Mucosa of stomach (tissue), 1 donor: ENCODE measurements around the gene DYSF.
"Not testable (repeated sequence)": the region's sequence is repeated elsewhere in the genome, so short reads cannot be mapped to it uniquely, and the experiment has no call there.

ENCODE experiments used
- H3K27me3 ChIP-seq: one replicate; pipeline ENCODE4 v1.7.0; 2013; ENCODE audit warnings: mild to moderate bottlenecking, low read length; ENCODE audit not compliant: control insufficient read depth, insufficient read depth
- H3K36me3 ChIP-seq: one replicate; pipeline ENCODE4 v1.7.0; 2013; ENCODE audit warnings: low read length; ENCODE audit not compliant: control insufficient read depth, insufficient read depth
- H3K4me1 ChIP-seq: one replicate; pipeline ENCODE4 v1.7.0; 2013; ENCODE audit warnings: mild to moderate bottlenecking, low read length; ENCODE audit not compliant: control insufficient read depth, insufficient read depth
- H3K4me3 ChIP-seq: one replicate; pipeline ENCODE4 v1.7.0; 2013; ENCODE audit warnings: low read length
- H3K9ac ChIP-seq: one replicate; pipeline ENCODE4 v1.7.0; 2013; ENCODE audit warnings: mild to moderate bottlenecking, low read length, moderate library complexity
- H3K9me3 ChIP-seq: one replicate; pipeline ENCODE4 v1.7.0; 2013; ENCODE audit warnings: mild to moderate bottlenecking, low read length, moderate library complexity; ENCODE audit not compliant: control insufficient read depth
- donor health status: Pancreatic carcinoma.

DYSF gene

GRCh38 chr2:71647356-71647755, 194.0 kb downstream of the DYSF start:
- H3K36me3 ChIP-seq, result no peaks in the 10 kb centered on the region
- H3K9ac ChIP-seq, result no peak overlapping the region
- no peak overlapping the region for H3K4me3 ChIP-seq
- no peaks in the 10 kb centered on the region for H3K9me3 ChIP-seq
- H3K27me3 ChIP-seq, result no peaks in the 10 kb centered on the region
- H3K4me1 ChIP-seq, result no peaks in the 10 kb centered on the region

- Histone ChIP-seq H3K9me3 (no peaks in the 10 kb centered on the region), H3K4me1 (no peaks in the 10 kb centered on the region), H3K4me3 (no peak overlapping the region), H3K27me3 (no peaks in the 10 kb centered on the region), H3K36me3 (no peaks in the 10 kb centered on the region), H3K9ac (no peak overlapping the region)
Observed at GRCh38 chr2:71655498-71655897, 202.1 kb downstream of the DYSF start.

DNA sequence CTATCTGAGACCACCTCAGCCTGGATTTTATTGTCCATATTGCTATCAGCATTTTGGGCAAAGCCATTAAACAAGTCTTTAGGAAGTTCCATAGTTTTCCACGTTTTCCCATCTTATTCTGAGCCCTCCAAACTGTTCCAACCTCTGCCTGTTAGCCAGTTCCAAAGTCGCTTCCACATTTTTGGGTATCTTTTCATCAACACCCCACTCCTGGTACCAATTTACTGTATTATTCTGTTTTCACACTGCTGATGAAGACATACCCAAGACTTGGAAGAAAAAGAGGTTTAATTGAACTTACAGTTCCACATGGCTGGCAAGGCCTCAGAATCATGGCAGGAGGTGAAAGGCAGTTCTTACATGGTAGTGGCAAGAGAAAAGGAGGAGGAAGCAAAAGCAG, 204.9 kb downstream of the DYSF start:
- not testable (repeated sequence) for H3K4me3 ChIP-seq, H3K9me3 ChIP-seq, H3K36me3 ChIP-seq, H3K27me3 ChIP-seq, H3K4me1 ChIP-seq, H3K9ac ChIP-seq

- H3K27me3 ChIP-seq, result no peaks in the 10 kb centered on the region
- no peak overlapping the region for H3K4me3 ChIP-seq
- H3K9ac ChIP-seq, result no peak overlapping the region
- no peaks in the 10 kb centered on the region for H3K9me3 ChIP-seq
- H3K36me3 ChIP-seq, result no peaks in the 10 kb centered on the region
- H3K4me1 ChIP-seq, result no peaks in the 10 kb centered on the region
Observed at GRCh38 chr2:71658771-71659170, 205.4 kb downstream of the DYSF start.

- Histone ChIP-seq H3K4me3 (no peak overlapping the region), H3K36me3 (no peaks in the 10 kb centered on the region), H3K4me1 (no peaks in the 10 kb centered on the region), H3K9me3 (no peaks in the 10 kb centered on the region), H3K27me3 (no peaks in the 10 kb centered on the region), H3K9ac (no peak overlapping the region)
Observed at GRCh38 chr2:71659868-71660518, 206.6 kb downstream of the DYSF start.

- Histone ChIP-seq H3K4me1 (no peaks in the 10 kb centered on the region), H3K4me3 (no peak overlapping the region), H3K9me3 (no peaks in the 10 kb centered on the region), H3K27me3 (no peaks in the 10 kb centered on the region), H3K36me3 (no peaks in the 10 kb centered on the region), H3K9ac (no peak overlapping the region)
Observed at GRCh38 chr2:71661782-71662181, 208.4 kb downstream of the DYSF start.

DNA sequence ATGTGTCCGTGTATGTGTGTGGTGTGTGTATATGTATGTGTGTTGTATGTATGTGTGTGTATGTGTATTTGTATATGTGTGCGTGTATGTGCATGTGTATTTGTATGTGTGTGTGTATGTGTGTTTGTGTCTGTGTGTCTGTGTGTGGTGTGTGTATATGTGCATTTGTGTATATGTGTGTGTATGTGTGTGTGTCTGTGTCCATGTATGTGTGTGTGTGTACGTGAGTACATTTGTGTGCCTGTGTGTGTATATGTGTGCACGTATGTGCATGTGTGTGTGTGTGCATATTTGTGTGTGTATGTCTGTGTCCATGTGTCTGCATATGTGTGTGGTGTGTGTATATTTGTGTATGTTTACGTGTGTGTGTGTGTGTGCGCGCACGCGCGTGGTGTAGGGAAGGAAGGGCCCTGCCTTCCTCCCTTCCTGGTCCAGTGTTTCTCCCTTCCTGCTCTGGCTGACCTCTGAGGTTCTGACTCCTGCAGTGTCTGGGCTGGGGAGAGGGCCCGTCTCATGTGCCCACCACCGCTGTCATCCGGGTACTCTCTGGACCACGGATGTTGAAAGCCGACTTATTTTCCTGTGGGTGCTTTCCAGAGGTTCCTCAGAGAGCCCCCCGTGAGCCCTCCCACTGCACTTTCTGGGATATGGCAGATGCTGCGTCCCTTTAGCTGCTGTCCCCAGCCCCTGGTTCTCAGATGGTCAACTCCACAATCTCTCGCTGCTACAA, 209.5 kb downstream of the DYSF start:
- Histone ChIP-seq H3K4me1 (no peaks in the 10 kb centered on the region), H3K9me3 (no peaks in the 10 kb centered on the region), H3K4me3 (no peak overlapping the region), H3K9ac (no peak overlapping the region), H3K27me3 (no peaks in the 10 kb centered on the region), H3K36me3 (no peaks in the 10 kb centered on the region)

DNA sequence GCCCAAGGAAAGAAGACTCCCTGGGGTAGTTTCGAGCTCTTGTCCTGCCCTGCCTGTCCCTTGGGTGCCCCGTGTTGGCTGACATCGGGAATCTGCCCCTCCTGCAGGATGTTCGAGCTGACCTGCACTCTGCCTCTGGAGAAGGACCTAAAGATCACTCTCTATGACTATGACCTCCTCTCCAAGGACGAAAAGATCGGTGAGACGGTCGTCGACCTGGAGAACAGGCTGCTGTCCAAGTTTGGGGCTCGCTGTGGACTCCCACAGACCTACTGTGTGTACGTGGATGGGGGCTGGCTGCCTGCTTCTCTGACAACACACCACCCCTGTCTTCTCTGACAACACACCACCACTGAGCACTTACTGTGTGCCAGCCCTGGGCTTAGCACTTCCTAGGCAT, 210.8 kb downstream of the DYSF start:
- no peaks in the 10 kb centered on the region for H3K4me1 ChIP-seq
- H3K27me3 ChIP-seq, result no peaks in the 10 kb centered on the region
- no peaks in the 10 kb centered on the region for H3K36me3 ChIP-seq
- H3K9ac ChIP-seq, result no peak overlapping the region
- no peaks in the 10 kb centered on the region for H3K9me3 ChIP-seq
- no peak overlapping the region for H3K4me3 ChIP-seq

DNA sequence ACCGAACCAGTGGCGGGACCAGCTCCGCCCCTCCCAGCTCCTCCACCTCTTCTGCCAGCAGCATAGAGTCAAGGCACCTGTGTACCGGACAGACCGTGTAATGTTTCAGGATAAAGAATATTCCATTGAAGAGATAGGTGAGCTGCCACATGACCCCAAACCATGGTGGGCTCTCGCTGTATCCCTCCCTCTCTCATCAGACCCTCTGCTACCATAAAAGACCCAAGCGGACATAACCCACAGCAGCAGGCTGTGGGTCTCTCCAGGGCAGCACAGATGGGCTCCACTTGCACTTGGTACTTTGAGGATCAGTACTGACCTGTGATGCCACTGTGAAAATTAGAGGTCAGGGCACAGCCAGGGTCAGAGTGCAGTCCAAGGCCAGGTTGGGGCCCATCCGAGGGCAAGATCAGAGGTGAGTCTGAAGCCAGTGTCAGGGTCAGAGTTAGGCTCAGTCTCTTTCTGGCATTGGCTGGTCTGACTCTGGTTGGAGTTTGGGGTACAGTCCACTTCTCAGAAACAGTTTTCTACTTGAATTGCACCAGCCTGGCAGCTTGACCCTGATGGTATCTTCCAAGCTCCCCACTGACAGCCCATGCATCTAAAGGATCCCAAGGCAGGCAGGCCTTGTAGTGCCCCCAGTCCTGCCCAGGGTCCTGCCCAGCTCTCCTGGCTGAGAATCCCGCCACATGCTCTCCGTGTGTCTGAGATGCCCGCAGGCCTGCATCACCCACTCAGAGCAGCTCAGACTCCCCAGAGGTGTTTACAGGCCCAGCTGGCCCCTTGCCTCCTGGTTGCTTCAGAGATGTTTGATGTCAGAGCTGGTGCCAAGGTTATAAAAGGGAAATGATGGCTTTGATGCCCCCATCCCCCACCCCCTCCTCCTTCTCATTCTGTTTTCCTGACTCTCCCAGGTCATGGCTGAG, 212.1 kb downstream of the DYSF start:
- H3K4me3 ChIP-seq, result no peak overlapping the region
- no peaks in the 10 kb centered on the region for H3K4me1 ChIP-seq
- no peaks in the 10 kb centered on the region for H3K9me3 ChIP-seq
- no peaks in the 10 kb centered on the region for H3K27me3 ChIP-seq
- H3K36me3 ChIP-seq, result no peaks in the 10 kb centered on the region
- no peak overlapping the region for H3K9ac ChIP-seq

DNA sequence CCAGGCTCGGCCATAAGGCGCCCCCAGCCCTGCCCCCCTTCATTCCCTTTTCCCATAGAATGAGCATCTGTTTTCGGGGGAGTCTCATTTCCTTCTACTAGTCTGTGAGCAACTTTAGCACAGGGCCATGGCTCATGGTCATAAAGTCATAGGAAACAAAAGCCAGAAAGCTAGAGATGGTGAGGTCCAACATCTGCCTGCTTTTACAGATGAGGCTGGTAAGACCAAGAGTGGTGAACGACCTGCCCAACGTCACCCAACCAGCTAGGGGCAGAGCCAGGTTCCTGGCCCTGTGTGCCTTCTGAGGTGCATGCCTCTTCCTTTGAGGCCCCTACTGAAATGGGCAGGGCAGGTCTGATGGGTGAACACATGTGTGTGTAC, 212.7 kb downstream of the DYSF start:
- Histone ChIP-seq H3K27me3 (no peaks in the 10 kb centered on the region), H3K4me1 (no peaks in the 10 kb centered on the region), H3K9me3 (no peaks in the 10 kb centered on the region), H3K9ac (no peak overlapping the region), H3K4me3 (no peak overlapping the region), H3K36me3 (no peaks in the 10 kb centered on the region)

DNA sequence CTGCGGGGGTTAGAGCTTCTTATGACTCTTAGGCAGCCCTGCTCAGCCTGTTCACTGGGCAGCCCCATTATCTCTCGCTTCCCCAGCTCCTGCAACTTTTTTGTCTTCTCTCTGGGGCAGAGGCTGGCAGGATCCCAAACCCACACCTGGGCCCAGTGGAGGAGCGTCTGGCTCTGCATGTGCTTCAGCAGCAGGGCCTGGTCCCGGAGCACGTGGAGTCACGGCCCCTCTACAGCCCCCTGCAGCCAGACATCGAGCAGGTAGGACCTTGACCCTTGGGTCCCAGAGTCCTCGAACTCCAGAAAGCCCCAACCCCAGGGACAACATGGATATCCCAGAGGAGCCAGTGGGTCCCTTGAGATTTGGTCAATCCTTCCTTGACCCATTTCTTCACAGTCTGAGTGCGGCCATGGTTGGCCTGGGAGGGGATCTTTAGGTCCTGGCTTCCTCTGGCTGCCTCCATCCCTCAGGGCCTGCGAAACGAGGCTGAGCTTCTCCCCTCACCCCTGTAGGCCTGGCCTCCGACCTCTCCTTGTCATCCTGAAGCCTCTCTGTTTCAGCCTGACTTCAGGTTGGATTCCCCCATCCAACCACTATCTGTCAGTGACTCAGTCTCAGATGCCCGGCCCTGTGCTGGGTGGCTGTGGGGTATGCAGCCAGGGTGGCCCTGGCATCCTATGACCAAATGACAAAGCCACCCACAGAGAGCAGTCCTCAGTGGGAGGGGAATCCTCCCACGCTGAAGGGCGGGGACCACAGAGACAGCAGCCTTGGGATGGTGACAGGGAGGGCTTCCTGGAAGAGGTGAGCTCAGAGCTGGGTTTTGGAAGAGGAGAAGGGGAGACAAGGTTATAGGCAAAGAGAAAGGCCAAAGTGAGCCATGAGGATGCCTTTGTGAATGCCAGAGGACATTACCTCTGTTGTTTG, 214.2 kb downstream of the DYSF start:
- Histone ChIP-seq H3K36me3 (no peaks in the 10 kb centered on the region), H3K27me3 (no peaks in the 10 kb centered on the region), H3K9ac (no peak overlapping the region), H3K4me1 (no peaks in the 10 kb centered on the region), H3K9me3 (no peaks in the 10 kb centered on the region), H3K4me3 (no peak overlapping the region)
